ENCODE data around the gene TBC1D7. TPM values are rescaled to one million over a fixed set of nuclear protein-coding genes. Genes with fewer than 3 reads are reported as not detected.

TBC1D7 gene
- total RNA-seq, 1 donor from 2014 or later = 15.3 TPM

DNA sequence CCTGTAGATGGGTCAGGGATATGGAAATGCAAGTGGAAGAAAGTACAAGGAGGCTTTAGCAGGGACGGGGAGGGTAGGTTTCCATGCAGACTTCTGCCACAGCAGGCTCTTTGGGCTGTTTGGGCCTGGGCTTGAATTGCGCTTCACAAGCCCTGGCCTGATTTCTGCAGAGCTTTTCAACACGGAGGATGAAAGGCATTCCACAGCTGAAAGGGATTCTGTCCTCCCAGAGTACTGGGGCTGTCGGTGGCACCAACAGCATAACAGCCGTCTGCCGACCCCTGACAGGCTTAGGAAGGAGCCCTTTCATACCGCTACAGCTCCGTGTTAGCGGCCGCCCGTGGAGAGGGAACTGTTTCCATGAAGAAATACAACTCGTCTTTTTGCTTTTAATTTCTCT, 22.9 kb upstream of the TBC1D7 start:
- Mint-ChIP-seq H3K9me3 (ENCODE audit: unreplicated experiment) (no peaks in the 10 kb centered on the region), H3K4me3 (ENCODE audit: unreplicated experiment) (no peak overlapping the region), H3K27me3 (ENCODE audit: unreplicated experiment) (peaks cover 6% of the 10 kb centered on the region), H3K36me3 (ENCODE audit: unreplicated experiment) (no peaks in the 10 kb centered on the region), H3K27ac (ENCODE audit: unreplicated experiment) (no peak overlapping the region), H3K4me1 (ENCODE audit: unreplicated experiment) (peaks cover 12% of the 10 kb centered on the region)
- TF ChIP-seq, protein P1, sequence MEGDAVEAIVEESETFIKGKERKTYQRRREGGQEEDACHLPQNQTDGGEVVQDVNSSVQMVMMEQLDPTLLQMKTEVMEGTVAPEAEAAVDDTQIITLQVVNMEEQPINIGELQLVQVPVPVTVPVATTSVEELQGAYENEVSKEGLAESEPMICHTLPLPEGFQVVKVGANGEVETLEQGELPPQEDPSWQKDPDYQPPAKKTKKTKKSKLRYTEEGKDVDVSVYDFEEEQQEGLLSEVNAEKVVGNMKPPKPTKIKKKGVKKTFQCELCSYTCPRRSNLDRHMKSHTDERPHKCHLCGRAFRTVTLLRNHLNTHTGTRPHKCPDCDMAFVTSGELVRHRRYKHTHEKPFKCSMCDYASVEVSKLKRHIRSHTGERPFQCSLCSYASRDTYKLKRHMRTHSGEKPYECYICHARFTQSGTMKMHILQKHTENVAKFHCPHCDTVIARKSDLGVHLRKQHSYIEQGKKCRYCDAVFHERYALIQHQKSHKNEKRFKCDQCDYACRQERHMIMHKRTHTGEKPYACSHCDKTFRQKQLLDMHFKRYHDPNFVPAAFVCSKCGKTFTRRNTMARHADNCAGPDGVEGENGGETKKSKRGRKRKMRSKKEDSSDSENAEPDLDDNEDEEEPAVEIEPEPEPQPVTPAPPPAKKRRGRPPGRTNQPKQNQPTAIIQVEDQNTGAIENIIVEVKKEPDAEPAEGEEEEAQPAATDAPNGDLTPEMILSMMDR (IDR thresholded peaks at IDR 0.05) = no peak
- DNase-seq (ENCODE audit: extremely low spot score, unreplicated experiment) = no peak

DNA sequence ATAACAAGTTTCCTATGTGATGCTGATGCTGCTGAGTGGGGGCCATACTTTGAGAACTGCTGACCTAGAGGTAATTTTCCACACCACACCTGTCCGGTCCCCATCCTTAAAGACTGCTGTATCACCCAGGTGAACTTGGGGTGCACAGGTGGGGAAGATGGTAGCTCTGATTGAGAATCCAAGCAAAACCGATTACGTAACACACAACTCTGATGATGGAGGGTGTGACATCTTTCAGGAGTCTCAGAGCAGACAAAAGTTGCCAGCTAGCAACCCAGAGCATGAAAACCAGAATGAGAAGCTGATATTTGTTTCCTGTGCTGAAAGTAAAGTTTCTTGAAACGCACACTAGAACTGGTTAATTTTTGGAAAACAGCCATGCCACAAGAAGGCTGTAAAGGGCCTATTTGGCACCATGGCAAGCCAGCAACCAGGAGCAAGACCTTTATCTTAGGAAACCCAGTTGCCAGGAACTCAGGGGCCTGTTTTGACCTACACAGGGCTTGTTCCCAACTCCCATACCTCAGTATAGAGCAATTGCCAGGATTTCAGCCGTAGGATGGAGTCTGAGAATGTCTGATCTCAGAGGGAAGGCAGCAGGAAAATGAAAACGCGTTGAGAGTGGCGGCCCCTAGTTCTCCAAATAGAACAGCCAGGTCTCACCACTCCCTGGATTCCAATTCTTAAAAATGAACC, 21.6 kb upstream of the TBC1D7 start:
- H3K27ac Mint-ChIP-seq (ENCODE audit: unreplicated experiment) = no peak overlapping the region
- H3K9me3 Mint-ChIP-seq (ENCODE audit: unreplicated experiment) = no peaks in the 10 kb centered on the region
- H3K36me3 Mint-ChIP-seq (ENCODE audit: unreplicated experiment) = no peaks in the 10 kb centered on the region
- DNase-seq (ENCODE audit: extremely low spot score, unreplicated experiment) = no peak
- H3K4me1 Mint-ChIP-seq (ENCODE audit: unreplicated experiment) = peaks cover 2% of the 10 kb centered on the region
- TF ChIP-seq, protein P1 (IDR thresholded peaks at IDR 0.05) = no peak
- H3K4me3 Mint-ChIP-seq (ENCODE audit: unreplicated experiment) = no peak overlapping the region
- peaks cover 11% of the 10 kb centered on the region for H3K27me3 Mint-ChIP-seq (ENCODE audit: unreplicated experiment)

DNA sequence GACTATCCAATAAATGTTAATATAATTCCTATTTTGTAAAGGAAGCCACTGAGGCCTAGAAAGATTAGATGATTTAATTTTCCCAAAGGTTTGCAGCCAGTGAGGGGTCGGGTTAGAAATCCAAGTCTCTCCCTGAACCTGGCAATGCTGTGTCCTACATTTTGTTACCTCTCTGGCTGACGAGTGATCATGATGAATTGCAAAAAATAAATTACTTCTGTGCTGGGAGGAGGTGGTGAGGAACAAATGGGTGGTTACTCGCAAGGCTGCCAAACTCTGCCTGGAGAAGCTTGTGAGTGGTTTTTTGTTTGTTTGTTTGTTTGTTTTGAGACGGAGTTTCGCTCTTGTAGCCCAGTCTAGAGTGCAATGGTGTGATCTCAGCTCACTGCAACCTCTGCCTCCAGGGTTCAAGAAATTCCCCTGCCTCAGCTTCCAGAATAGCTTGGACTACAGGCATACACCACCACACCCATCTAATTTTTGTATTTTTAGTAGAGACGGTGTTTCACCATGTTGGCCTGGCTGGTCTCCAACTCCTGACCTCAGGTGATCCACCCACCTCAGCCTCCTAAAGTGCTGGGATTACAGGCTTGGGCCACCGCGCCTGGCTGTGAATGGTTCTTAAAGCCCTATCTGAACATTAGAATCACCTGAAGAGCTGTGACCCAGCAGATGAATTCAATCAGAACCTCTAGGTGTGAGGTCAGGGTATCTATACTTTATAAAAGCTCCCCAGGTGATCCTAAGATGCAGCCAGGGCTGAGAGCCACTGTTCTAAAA, 20.2 kb upstream of the TBC1D7 start:
- TF ChIP-seq, protein P1 (IDR thresholded peaks at IDR 0.05) = no peak
- no peaks in the 10 kb centered on the region for H3K4me1 Mint-ChIP-seq (ENCODE audit: unreplicated experiment)
- H3K9me3 Mint-ChIP-seq (ENCODE audit: unreplicated experiment) = no peaks in the 10 kb centered on the region
- no peak overlapping the region for H3K4me3 Mint-ChIP-seq (ENCODE audit: unreplicated experiment)
- H3K27me3 Mint-ChIP-seq (ENCODE audit: unreplicated experiment) = peaks cover 15% of the 10 kb centered on the region
- no peak overlapping the region for H3K27ac Mint-ChIP-seq (ENCODE audit: unreplicated experiment)
- H3K36me3 Mint-ChIP-seq (ENCODE audit: unreplicated experiment) = no peaks in the 10 kb centered on the region
- DNase-seq (ENCODE audit: extremely low spot score, unreplicated experiment) = no peak

DNA sequence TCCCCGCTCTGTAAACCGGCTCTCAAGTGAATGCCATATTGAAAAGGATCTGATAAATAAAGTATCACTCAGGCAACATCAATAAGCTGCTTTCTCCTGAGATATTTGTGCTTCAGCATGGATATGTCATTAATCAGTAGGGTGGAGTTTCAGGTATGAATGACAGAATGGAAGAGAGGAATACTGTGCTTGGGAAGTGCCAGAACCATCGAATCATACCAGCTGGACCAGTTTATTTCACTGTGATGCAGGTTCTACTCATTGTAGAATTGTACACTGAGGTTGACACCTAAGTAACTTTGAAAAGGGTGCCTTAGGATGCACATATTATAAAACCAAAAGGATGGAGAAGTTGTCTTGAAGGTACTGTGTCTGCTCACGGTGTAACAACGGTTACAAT, 17.9 kb upstream of the TBC1D7 start:
- H3K27me3 Mint-ChIP-seq (ENCODE audit: unreplicated experiment) = peaks cover 21% of the 10 kb centered on the region
- H3K9me3 Mint-ChIP-seq (ENCODE audit: unreplicated experiment) = peaks cover 5% of the 10 kb centered on the region
- no peak overlapping the region for H3K27ac Mint-ChIP-seq (ENCODE audit: unreplicated experiment)
- H3K4me1 Mint-ChIP-seq (ENCODE audit: unreplicated experiment) = no peaks in the 10 kb centered on the region
- no peak overlapping the region for H3K4me3 Mint-ChIP-seq (ENCODE audit: unreplicated experiment)
- no peak for DNase-seq (ENCODE audit: extremely low spot score, unreplicated experiment)
- TF ChIP-seq, protein P1 (IDR thresholded peaks at IDR 0.05) = no peak
- no peaks in the 10 kb centered on the region for H3K36me3 Mint-ChIP-seq (ENCODE audit: unreplicated experiment)

DNA sequence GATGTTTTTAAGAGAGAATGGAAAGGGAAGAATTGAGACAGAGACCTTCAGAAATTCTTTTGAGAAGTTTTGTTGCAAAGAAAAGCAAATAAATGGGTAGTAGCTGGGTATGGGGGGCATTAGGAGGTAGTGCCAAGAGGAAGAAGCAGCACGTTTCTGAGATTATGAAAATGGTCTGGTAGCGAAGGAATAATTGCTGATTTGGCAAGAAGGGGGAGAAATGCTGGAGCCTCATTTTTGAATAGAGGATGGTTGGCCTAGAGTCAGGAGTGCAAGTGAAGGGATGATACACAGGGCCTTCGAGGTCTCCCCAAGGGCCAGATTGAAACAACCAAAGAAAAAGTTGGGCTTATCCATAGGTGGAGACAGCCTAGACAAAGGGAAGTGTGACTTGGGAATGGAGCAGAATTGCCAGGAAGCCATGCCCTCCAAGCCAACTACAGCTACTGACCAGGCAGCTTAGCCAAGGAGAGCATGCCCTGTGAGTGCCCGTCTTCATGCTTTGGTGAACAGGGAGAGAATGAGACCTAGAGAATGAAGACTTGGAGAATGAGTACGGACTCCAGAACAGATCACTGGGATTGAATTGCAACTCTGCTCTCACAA, 14.2 kb upstream of the TBC1D7 start:
- Mint-ChIP-seq H3K9me3 (ENCODE audit: unreplicated experiment) (peaks cover 5% of the 10 kb centered on the region), H3K4me3 (ENCODE audit: unreplicated experiment) (no peak overlapping the region), H3K27ac (ENCODE audit: unreplicated experiment) (no peak overlapping the region), H3K36me3 (ENCODE audit: unreplicated experiment) (no peaks in the 10 kb centered on the region), H3K4me1 (ENCODE audit: unreplicated experiment) (no peaks in the 10 kb centered on the region), H3K27me3 (ENCODE audit: unreplicated experiment) (peaks cover 48% of the 10 kb centered on the region)
- DNase-seq (ENCODE audit: extremely low spot score, unreplicated experiment) = no peak
- TF ChIP-seq, protein P1 (IDR thresholded peaks at IDR 0.05) = no peak

All from osteocyte (in vitro differentiated cells).